ACHN (cell line): ENCODE results near the gene C15orf39.
"Not testable (repeated sequence)": the region's sequence is repeated elsewhere in the genome, so short reads cannot be mapped to it uniquely, and the experiment has no call there.

Experiments used
- DNase-seq: peaks from one replicate; pipeline ENCODE4 v3.0.0-alpha.2; 2015
- in situ Hi-C: cut with HindIII; loops from 2 replicates; pipeline ENCODE4 v1.10.0; 2017; ENCODE audit warnings: low sequenced_read_pairs, low pct_ligation_motif_present, low pct_unique_long_range_greater_than_20kb

Gene C15orf39

GRCh38 chr15:75206803-75207617 is 5.3 kb downstream of the C15orf39 start:
- DNase-seq, result no peak
- in situ Hi-C loops, result no loop called here

DNA sequence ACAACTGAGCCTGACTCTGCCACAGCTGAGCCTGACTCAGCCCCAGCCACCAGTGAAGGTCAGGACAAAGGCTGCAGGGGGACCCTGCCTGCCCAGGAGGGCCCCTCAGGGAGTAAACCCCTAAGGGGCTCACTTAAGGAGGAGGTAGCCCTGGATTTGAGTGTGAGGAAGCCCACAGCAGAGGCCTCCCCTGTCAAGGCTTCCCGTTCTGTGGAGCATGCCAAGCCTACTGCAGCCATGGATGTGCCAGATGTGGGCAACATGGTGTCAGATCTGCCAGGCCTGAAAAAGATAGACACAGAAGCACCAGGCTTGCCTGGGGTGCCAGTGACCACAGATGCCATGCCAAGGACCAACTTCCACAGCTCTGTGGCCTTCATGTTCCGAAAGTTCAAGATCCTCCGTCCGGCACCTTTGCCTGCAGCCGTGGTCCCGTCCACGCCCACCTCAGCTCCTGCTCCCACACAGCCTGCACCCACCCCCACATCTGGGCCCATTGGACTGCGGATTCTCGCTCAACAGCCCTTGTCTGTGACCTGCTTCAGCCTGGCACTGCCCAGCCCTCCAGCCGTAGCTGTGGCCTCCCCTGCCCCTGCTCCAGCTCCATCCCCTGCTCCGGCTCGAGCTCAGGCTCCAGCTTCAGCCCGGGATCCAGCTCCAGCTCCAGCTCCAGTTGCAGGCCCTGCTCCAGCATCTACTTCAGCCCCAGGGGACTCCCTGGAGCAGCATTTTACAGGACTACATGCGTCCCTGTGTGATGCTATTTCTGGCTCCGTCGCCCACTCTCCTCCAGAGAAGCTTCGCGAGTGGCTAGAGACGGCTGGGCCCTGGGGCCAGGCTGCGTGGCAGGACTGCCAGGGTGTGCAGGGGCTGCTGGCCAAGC is 6.2 kb downstream of the C15orf39 start:
- no peak for DNase-seq
- in situ Hi-C loops, result no loop called here

GRCh38 chr15:75208501-75209288 is 7.0 kb downstream of the C15orf39 start:
- in situ Hi-C loops, result no loop called here
- no peak for DNase-seq

DNA sequence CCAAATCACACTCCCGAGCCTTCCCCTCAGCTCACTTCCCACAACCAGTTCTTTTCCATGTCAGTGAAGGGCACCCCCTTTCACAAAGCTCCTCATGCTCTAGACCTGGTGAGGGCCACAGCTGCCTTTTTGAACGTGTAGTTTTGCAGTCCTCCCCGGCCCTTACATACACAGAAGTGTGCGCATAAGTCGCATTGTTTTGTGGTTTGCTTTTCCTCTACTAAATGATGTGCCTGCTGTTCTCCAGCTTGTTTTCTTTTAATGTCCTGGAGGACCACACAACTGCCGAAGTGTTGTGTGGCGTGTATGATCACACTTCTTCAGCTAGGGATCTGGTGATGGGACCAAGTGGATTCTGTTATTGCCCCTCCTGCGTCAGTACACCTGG is 7.6 kb downstream of the C15orf39 start:
- in situ Hi-C loops, result no loop called here
- no peak for DNase-seq

DNA sequence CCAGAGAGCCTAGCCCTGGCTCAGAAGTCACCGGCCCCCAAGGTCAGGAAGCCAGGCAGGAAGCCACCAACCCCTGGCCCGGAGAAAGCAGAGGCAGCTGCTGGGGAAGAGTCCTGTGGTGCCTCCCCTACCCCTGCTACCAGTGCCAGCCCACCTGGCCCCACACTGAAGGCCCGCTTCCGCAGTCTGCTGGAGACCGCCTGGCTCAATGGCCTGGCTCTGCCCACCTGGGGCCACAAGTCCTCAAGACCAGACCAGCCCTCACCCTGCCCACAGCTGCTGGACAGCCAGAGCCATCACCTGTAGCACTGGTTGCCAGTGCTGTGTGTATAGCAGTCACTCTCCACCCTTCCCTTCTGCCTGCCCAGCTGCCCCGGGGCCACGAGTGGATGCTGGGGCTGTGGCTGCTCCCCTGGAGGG is 9.1 kb downstream of the C15orf39 start:
- in situ Hi-C loops, result no loop called here
- DNase-seq, result no peak

- no peak for DNase-seq
- in situ Hi-C loops, result no loop called here
These were observed 9.9 kb downstream of the C15orf39 start for GRCh38 chr15:75211436-75212199.

DNA sequence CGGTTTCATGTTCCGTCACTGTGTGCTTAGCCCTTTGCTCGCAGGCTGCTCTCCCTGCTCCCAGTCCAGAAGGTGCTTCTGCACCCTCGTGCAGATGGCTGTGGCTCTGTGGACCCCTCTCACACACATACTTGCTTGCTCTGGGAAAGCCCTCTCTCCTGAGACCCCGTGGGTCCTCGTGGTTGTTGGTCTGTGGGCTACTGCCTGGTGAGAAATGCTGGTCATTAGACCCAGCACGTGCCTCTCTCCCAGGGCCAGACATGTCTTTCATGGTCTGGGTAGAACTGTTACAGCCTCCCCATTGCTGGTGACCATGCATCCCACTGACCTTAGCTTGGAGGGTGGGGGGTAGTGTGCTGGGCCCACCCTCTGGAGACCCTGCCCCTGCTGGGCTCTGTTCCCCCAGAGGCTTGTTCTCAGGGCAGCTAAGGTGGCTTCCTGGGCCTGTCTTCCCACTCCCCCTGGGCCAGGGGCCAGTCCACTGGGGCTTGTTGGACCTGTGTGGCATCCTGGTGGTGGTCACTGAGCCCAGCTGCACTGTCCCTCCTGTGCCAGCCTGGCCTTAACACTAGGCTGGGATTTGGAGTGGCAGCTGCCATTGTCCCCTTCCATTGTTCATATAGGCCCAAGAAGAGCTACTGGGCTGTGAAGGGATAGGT is 10.6 kb downstream of the C15orf39 start:
- DNase-seq, result no peak

DNA sequence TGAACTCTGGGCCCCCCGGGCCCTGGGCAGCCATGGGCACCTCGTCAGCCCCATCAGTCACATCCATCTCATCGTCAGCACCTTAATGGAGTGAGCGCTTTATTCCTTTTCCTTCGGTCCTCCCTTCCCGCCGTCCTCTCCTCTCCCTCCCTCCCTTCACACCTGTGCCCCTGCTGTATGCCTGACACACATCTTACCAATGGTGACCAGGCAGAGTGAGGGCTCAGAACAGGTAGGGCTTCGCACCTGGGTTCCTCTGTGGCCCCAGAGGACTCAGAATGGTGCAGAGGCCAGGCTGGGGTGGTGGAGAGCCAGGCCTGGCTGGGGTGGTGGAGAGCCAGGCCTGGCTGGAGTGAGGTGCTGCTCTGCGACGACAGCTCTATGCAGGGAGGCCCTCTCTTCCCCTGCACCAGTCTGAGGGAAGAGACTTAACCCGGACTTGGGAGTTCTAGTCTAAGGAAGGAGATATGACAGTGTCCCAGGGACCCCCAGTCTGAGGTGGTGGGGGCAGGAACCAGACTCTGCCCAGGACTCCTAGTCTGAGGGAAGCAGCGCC is 11.6 kb downstream of the C15orf39 start:
- in situ Hi-C loops, result no loop called here
- no peak for DNase-seq

More for the DNA sequence above, 10.6 kb downstream of the C15orf39 start:
- in situ Hi-C loops, result no loop called here

DNA sequence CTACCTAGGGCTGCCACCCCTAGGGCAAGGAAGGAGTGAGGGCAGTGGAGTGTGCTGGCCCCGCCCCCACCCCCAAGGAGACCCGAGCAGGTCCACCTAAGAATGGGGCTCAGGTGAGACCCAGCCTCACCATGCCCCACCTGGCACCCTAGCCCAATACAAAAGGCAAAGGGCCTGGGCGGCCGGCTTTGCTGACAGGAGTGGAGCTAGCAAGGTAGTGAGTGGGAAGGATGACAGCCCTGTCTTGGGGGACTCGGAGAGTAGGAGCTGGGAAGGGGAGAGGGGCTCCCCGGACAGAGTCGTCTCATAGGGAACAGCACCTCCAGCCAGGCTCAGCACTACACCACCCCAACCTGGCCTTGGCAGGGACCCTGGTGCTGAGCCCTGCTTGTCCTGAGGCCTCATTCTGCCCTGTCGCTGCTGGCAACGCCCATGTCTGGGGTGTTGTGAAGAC is 12.1 kb downstream of the C15orf39 start:
- no peak for DNase-seq
- in situ Hi-C loops, result no loop called here

- in situ Hi-C loops, result no loop called here
- no peak for DNase-seq
These were observed 12.8 kb downstream of the C15orf39 start for GRCh38 chr15:75214293-75215096.

- in situ Hi-C loops, result no loop called here
- DNase-seq, result no peak
These were observed 13.7 kb downstream of the C15orf39 start for GRCh38 chr15:75215107-75216004.

- DNase-seq, result no peak
- in situ Hi-C loops, result no loop called here
These were observed 15.3 kb downstream of the C15orf39 start for GRCh38 chr15:75217012-75217411.

- DNase-seq, in situ Hi-C loops: not testable (repeated sequence)
These were observed 15.9 kb downstream of the C15orf39 start for GRCh38 chr15:75217574-75217973.

- DNase-seq, in situ Hi-C loops: not testable (repeated sequence)
These were observed 17.8 kb downstream of the C15orf39 start for GRCh38 chr15:75219507-75219929.

- in situ Hi-C loops, result no loop called here
- DNase-seq, result no peak
These were observed 22.0 kb downstream of the C15orf39 start for GRCh38 chr15:75223688-75224087.

DNA sequence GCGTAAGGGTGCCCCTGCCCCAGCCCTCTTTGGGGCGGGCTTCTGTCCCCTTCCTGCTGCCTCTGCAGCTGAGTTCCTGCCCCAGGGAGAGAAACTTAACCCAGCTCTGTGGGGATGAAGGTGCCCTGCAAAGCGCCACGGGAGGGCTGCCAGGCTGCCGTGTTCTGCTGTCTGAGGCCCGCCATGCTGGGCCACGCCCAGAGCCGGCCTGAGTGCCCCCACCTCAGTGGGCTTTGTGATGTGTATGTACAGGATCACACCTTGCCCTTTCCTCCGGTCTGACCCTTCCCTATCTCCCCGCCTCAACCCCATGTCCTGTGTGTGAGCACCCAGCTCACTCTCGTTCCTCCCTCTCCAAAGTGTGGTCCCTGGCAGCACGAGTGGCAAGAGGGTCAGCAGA is 22.6 kb downstream of the C15orf39 start:
- no peak for DNase-seq
- in situ Hi-C loops, result no loop called here
